B cell (primary cell): ENCODE data around the gene QSOX1. TPM values are rescaled to one million over a fixed set of nuclear protein-coding genes. Genes with fewer than 3 reads are reported as not detected.

Experiments used
- ATAC-seq: fragments of 200-7000 bp; cut with Tn5 transposase; one replicate; pipeline ENCODE4 v1.10.0; 2021; ENCODE audit warnings: low read depth, mild to moderate bottlenecking, moderate number of reproducible peaks, moderate library complexity
- CTCF ChIA-PET: fragments of 350-600 bp; sonication (Branson Sonifier 250); formaldehyde crosslinking; loops from one replicate; lab custom pipeline; 2021; ENCODE audit warnings: antibody characterized with exemption, inconsistent platforms; lab: Charles Lee
- POLR2A ChIA-PET: fragments of 350-600 bp; sonication (Branson Sonifier 250); formaldehyde crosslinking; loops from one replicate; lab custom pipeline; 2021; ENCODE audit warnings: antibody characterized with exemption; lab: Charles Lee
- DNase-seq: peaks from one replicate; pipeline ENCODE4 v3.0.0; 2013
- H2AFZ ChIP-seq: 2 replicates; pipeline ENCODE4 v1.6.1; 2012; ENCODE audit warnings: mild to moderate bottlenecking, low read depth, low read length; ENCODE audit not compliant: insufficient read depth, poor library complexity, severe bottlenecking
- H3K27ac ChIP-seq, 2 donors: 1 replicate in 1 of 2; 2 replicates in 1 of 2; pipeline ENCODE4 v1.5.1; 2012 to 2013; ENCODE audit warnings: low read length in 2 of 2, mild to moderate bottlenecking in 2 of 2, moderate library complexity in 1 of 2
- H3K27me3 ChIP-seq, 4 experiments: fragments of 200-600 bp in 1 of 4; sonication (generic) in 1 of 4; replicated peaks in 1 of 4; 1 replicate in 2 of 4; 2 replicates in 2 of 4; pipeline versions ENCODE4 v1.6.1 to v1.7.0; 2013 to 2016; ENCODE audit warnings: low read length in 3 of 4, mild to moderate bottlenecking in 2 of 4, mixed read lengths in 1 of 4, moderate library complexity in 1 of 4; ENCODE audit not compliant: insufficient read depth in 4 of 4, control insufficient read depth in 3 of 4; ENCODE audit errors: control extremely low read depth in 1 of 4
- H3K36me3 ChIP-seq, 2 experiments: replicated peaks in 1 of 2; 1 replicate in 1 of 2; 2 replicates in 1 of 2; pipeline versions ENCODE4 v1.6.1 to v1.7.1; 2013; ENCODE audit warnings: low read length in 1 of 2; ENCODE audit not compliant: insufficient read depth in 2 of 2, control insufficient read depth in 1 of 2; ENCODE audit errors: control extremely low read depth in 1 of 2, extremely low read depth in 1 of 2
- H3K4me1 ChIP-seq, 2 donors: fragments of 200-600 bp in 1 of 2; sonication (generic) in 1 of 2; 1 replicate in 1 of 2; 2 replicates in 1 of 2; pipeline versions ENCODE4 v1.5.1 to v1.6.1; 2013 to 2017; ENCODE audit warnings: low read length in 2 of 2; ENCODE audit not compliant: control insufficient read depth in 2 of 2, insufficient read depth in 2 of 2
- H3K4me2 ChIP-seq: replicated peaks from 2 replicates; pipeline ENCODE3; 2012; ENCODE audit warnings: mild to moderate bottlenecking, low read depth, low read length; ENCODE audit not compliant: poor library complexity, severe bottlenecking
- H3K4me3 ChIP-seq, 5 experiments: fragments of 200-600 bp in 1 of 5; sonication (generic) in 1 of 5; 1 replicate in 3 of 5; 2 replicates in 2 of 5; pipeline versions ENCODE4 v1.5.1 to v1.7.0; 2011 to 2016; ENCODE audit warnings: low read length in 4 of 5, mild to moderate bottlenecking in 4 of 5, low read depth in 2 of 5, control low read depth in 1 of 5, moderate library complexity in 1 of 5; ENCODE audit not compliant: insufficient read depth in 1 of 5; ENCODE audit errors: control extremely low read depth in 1 of 5, extremely low read depth in 1 of 5
- H3K79me2 ChIP-seq: fragments of 200-600 bp; sonication (generic); one replicate; pipeline ENCODE4 v1.6.0; 2016; ENCODE audit warnings: low read length; ENCODE audit not compliant: control insufficient read depth, insufficient read depth
- H3K9ac ChIP-seq: fragments of 200-600 bp; sonication (generic); 2 replicates; pipeline ENCODE4 v1.6.1; 2017; ENCODE audit warnings: mild to moderate bottlenecking, low read length, moderate library complexity
- H3K9me3 ChIP-seq, 3 donors: one replicate each; pipeline versions ENCODE4 v1.6.1 to v1.7.1; 2013; ENCODE audit warnings: low read length in 2 of 3; ENCODE audit not compliant: control insufficient read depth in 2 of 3, insufficient read depth in 1 of 3; ENCODE audit errors: control extremely low read depth in 1 of 3
- H4K20me1 ChIP-seq: 2 replicates; pipeline ENCODE4 v1.6.0; 2012; ENCODE audit warnings: mild to moderate bottlenecking, low read length; ENCODE audit not compliant: insufficient read depth, control insufficient read depth, poor library complexity, severe bottlenecking
- H3K27ac Mint-ChIP-seq: one replicate; pipeline ENCODE4 v1.8.0; 2021; ENCODE audit warnings: mixed read lengths
- H3K27me3 Mint-ChIP-seq: one replicate; pipeline ENCODE4 v1.8.0; 2021; ENCODE audit warnings: mixed read lengths
- H3K4me1 Mint-ChIP-seq: one replicate; pipeline ENCODE4 v1.8.0; 2021; ENCODE audit warnings: mixed read lengths
- H3K4me3 Mint-ChIP-seq: one replicate; pipeline ENCODE4 v1.8.0; 2021; ENCODE audit warnings: mixed read lengths
- H3K9me3 Mint-ChIP-seq: one replicate; pipeline ENCODE4 v1.8.0; 2022; ENCODE audit warnings: mixed read lengths; ENCODE audit not compliant: insufficient read depth
- EZH2 ChIP-seq: IDR thresholded peaks from 2 replicates; pipeline ENCODE4 v1.6.1; 2012; ENCODE audit warnings: borderline replicate concordance, low read depth, mild to moderate bottlenecking, moderate library complexity, low read length; ENCODE audit not compliant: insufficient read depth, poor library complexity, severe bottlenecking
- WGBS: methylation state at CpG from one replicate; pipeline ENCODE4 v1.1.5; 2013; ENCODE audit warnings: missing lambda C conversion rate; ENCODE audit not compliant: insufficient coverage; 5-methylcytosine and 5-hydroxymethylcytosine counted together
- intact Hi-C: fragments of 100-400 bp; cut with micrococcal nuclease; formaldehyde crosslinking; loops from one replicate; pipeline ENCODE4 v1.10.0; 2022
- polyA plus RNA-seq: library from polyadenylated mRNA; depleted of rRNA; stranded (reverse); fragments of >200 nt; gene quantifications from 2 replicates; pipeline ENCODE4 v1.2.3, GENCODE V29; 2012
- total RNA-seq, 2 donors: library from RNA; stranded (reverse); fragments of 120-200 nt in 1 of 2; gene quantifications; 1 replicate in 1 of 2; 2 replicates in 1 of 2; pipeline versions ENCODE4 v1.2.3 to v1.2.4, GENCODE V29; 2013 to 2022
- TF ChIP-seq, protein P1 (sequence below): fragments of 200-600 bp; IDR thresholded peaks from one replicate; pipeline ENCODE4 v1.8.0; 2022; ENCODE audit warnings: antibody characterized with exemption, mild to moderate bottlenecking

QSOX1 gene
- total and polyA plus RNA-seq, 2 donors (not counting 1 experiment from before 2014, with no cell fraction given) = 11.4 to 20.6 TPM

GRCh38 chr1:180144659-180145357 lies 9.9 kb upstream of the QSOX1 start:
- DNase-seq (no peak), ATAC-seq (no peak)
- Histone ChIP-seq H3K9me3 (no peaks in the 10 kb centered on the region), H3K4me3 (no peak overlapping the region), H3K4me2 (no peak overlapping the region), H3K79me2 (no peaks in the 10 kb centered on the region), H3K36me3 (no peaks in the 10 kb centered on the region), H3K27ac (no peak overlapping the region), H2AFZ (no peak overlapping the region), H3K27me3 (no peaks in the 10 kb centered on the region), H3K9ac (no peak overlapping the region), H4K20me1 (no peaks in the 10 kb centered on the region), H3K4me1 (no peaks in the 10 kb centered on the region)
- Mint-ChIP-seq H3K27me3 (peaks cover 13% of the 10 kb centered on the region), H3K27ac (no peak overlapping the region), H3K4me1 (no peaks in the 10 kb centered on the region), H3K4me3 (no peak overlapping the region), H3K9me3 (no peaks in the 10 kb centered on the region)
- WGBS = 63% methylated on average over 5 of the region's 6 CpGs
- TF ChIP-seq, protein P1, sequence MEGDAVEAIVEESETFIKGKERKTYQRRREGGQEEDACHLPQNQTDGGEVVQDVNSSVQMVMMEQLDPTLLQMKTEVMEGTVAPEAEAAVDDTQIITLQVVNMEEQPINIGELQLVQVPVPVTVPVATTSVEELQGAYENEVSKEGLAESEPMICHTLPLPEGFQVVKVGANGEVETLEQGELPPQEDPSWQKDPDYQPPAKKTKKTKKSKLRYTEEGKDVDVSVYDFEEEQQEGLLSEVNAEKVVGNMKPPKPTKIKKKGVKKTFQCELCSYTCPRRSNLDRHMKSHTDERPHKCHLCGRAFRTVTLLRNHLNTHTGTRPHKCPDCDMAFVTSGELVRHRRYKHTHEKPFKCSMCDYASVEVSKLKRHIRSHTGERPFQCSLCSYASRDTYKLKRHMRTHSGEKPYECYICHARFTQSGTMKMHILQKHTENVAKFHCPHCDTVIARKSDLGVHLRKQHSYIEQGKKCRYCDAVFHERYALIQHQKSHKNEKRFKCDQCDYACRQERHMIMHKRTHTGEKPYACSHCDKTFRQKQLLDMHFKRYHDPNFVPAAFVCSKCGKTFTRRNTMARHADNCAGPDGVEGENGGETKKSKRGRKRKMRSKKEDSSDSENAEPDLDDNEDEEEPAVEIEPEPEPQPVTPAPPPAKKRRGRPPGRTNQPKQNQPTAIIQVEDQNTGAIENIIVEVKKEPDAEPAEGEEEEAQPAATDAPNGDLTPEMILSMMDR = no peak
- no peak for TF ChIP-seq EZH2
- ChIA-PET POLR2A (no interaction called here), CTCF (interaction anchor here (1.2 kb wide), 1 partner anchor 34 kb away, joined by 3 read pairs; no protein-coding TSS in a partner anchor)
- intact Hi-C loops = no loop called here

GRCh38 chr1:180145446-180145845 lies 9.2 kb upstream of the QSOX1 start:
- Histone ChIP-seq H3K79me2 (no peaks in the 10 kb centered on the region), H2AFZ (no peak overlapping the region), H3K36me3 (no peaks in the 10 kb centered on the region), H3K27me3 (no peaks in the 10 kb centered on the region), H3K9me3 (no peaks in the 10 kb centered on the region), H3K27ac (no peak overlapping the region), H3K4me3 (no peak overlapping the region), H3K4me2 (no peak overlapping the region), H3K4me1 (no peaks in the 10 kb centered on the region), H4K20me1 (no peaks in the 10 kb centered on the region), H3K9ac (no peak overlapping the region)
- ATAC-seq (no peak), DNase-seq (no peak)
- H3K4me3 Mint-ChIP-seq = no peak overlapping the region
- H3K27me3 Mint-ChIP-seq = peaks cover 13% of the 10 kb centered on the region
- no peak overlapping the region for H3K27ac Mint-ChIP-seq
- H3K9me3 Mint-ChIP-seq = no peaks in the 10 kb centered on the region
- WGBS = no CpG with 5 or more reads among the region's 3 CpGs
- no peaks in the 10 kb centered on the region for H3K4me1 Mint-ChIP-seq
- CTCF ChIA-PET = interaction anchor here (1.2 kb wide), 1 partner anchor 34 kb away, joined by 3 read pairs; no protein-coding TSS in a partner anchor
- no peak for TF ChIP-seq EZH2
- TF ChIP-seq, protein P1 = no peak
- intact Hi-C loops = no loop called here
- POLR2A ChIA-PET = no interaction called here
